ENCODE data around the gene KCNJ5. TPM values are rescaled to one million over a fixed set of nuclear protein-coding genes. Genes with fewer than 3 reads are reported as not detected.

KCNJ5 gene
- polyA plus RNA-seq, 1 donor (not counting 4 experiments of a cell fraction or from before 2014, with no cell fraction given): 0.59 TPM

DNA sequence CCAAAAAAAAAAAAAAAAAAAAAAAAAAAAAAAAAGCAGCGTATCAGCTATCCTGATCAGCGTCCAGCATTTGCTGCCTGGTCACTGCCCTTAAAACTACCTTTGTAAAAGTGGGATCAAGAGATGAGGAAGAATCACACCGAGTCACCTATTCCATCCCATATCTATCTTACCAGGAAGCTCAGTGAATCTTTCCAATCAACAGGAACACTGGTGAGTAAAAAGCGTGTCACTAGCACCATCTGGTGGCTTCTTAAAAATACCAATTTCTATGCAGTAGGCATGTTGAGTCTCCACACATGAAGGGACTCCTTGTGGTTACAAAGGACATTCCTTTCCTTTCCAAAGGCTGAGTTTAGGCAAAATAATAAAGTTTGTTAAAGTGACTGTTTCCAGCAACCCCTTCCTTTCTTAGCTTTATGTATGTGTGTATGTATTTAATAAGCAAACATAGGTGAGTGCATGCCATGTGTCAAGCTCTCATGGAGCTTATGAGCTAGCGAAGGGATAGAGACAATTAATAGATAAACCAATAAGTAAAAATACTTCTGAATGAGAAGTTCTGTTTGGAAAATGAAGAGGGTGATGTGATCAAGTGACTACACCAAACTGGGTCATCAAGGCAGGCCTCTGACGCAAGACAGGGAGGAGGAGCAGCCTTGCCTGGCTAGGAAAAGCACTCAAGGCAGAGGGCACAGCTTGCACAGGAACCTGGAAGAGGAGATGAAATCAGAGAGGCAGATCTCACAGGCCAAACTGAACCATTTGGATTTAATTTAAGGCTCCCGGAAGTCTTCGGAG lies 65.4 kb downstream of the KCNJ5 start:
- H3K27ac ChIP-seq (ENCODE audit: control insufficient read depth, insufficient read depth, low read length): no peak overlapping the region
- H3K4me2 ChIP-seq (ENCODE audit: control insufficient read depth, extremely low read depth, insufficient read depth, low read depth, low read length): no peak overlapping the region
- dilution Hi-C loops (cut with MboI; ENCODE audit: extremely low pct_ligation_motif_present, low sequenced_read_pairs): no loop called here
- TF ChIP-seq, protein P1, sequence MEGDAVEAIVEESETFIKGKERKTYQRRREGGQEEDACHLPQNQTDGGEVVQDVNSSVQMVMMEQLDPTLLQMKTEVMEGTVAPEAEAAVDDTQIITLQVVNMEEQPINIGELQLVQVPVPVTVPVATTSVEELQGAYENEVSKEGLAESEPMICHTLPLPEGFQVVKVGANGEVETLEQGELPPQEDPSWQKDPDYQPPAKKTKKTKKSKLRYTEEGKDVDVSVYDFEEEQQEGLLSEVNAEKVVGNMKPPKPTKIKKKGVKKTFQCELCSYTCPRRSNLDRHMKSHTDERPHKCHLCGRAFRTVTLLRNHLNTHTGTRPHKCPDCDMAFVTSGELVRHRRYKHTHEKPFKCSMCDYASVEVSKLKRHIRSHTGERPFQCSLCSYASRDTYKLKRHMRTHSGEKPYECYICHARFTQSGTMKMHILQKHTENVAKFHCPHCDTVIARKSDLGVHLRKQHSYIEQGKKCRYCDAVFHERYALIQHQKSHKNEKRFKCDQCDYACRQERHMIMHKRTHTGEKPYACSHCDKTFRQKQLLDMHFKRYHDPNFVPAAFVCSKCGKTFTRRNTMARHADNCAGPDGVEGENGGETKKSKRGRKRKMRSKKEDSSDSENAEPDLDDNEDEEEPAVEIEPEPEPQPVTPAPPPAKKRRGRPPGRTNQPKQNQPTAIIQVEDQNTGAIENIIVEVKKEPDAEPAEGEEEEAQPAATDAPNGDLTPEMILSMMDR (optimal IDR thresholded peaks at IDR 0.05 in 1 of 3, IDR thresholded peaks at IDR 0.05 in 1 of 3, conservative IDR thresholded peaks at IDR 0.05 in 1 of 3; ENCODE audit: extremely low read depth in 1 of 3, insufficient read depth in 2 of 3, low read length in 3 of 3): peak; percentile 52 to 82 (median 58)
- TF ChIP-seq EZH2 (IDR thresholded peaks at IDR 0.05; ENCODE audit: low read length): no peak
- H3K79me2 ChIP-seq (ENCODE audit: control insufficient read depth, insufficient read depth, low read length): no peaks in the 10 kb centered on the region
- DNase-seq (ENCODE audit: low read depth, low spot score) (no peak), FAIRE-seq (peak; percentile 90)
- H3K9ac ChIP-seq (ENCODE audit: control insufficient read depth, extremely low read depth, insufficient read depth, low read length): no peak overlapping the region
- no peaks in the 10 kb centered on the region for H3K27me3 ChIP-seq (ENCODE audit: control insufficient read depth, extremely low read depth, insufficient read depth, low read length)
- no peaks in the 10 kb centered on the region for H3K9me3 ChIP-seq (ENCODE audit: control insufficient read depth, low read depth, low read length)
- H3K4me1 ChIP-seq (ENCODE audit: control insufficient read depth, extremely low read depth, insufficient read depth, low read length): no peaks in the 10 kb centered on the region
- no peaks in the 10 kb centered on the region for H4K20me1 ChIP-seq (ENCODE audit: control insufficient read depth, extremely low read depth, insufficient read depth, low read length)
- no peak overlapping the region for H2AFZ ChIP-seq (ENCODE audit: control insufficient read depth, low read length)
- no peaks in the 10 kb centered on the region for H3K9me1 ChIP-seq (ENCODE audit: control insufficient read depth, extremely low read depth, insufficient read depth, low read length)
- H3K4me3 ChIP-seq (ENCODE audit: control insufficient read depth in 2 of 3, extremely low read depth in 1 of 3, insufficient read depth in 2 of 3, low read depth in 1 of 3, low read length in 3 of 3): no peak overlapping the region
- no peaks in the 10 kb centered on the region for H3K36me3 ChIP-seq (ENCODE audit: control insufficient read depth in 2 of 2, extremely low read depth in 1 of 2, insufficient read depth in 2 of 2, low read length in 2 of 2)

DNA sequence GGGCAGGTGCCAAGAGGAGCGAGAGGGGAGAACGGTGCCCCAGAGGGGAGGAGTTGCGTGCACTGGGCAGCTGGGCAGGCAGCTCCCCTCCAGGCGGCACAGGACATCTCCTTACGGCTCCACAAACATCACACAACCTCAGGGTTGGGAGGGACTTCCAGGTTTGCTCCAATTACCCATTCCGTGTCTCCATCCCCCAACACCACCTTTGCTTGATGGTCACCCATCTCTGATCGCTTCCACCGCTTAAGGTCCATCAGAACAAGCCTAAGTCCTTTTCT lies 66.0 kb downstream of the KCNJ5 start:
- Histone ChIP-seq H3K9ac (ENCODE audit: control insufficient read depth, extremely low read depth, insufficient read depth, low read length) (no peak overlapping the region), H3K27ac (ENCODE audit: control insufficient read depth, insufficient read depth, low read length) (no peak overlapping the region), H2AFZ (ENCODE audit: control insufficient read depth, low read length) (no peak overlapping the region), H3K4me1 (ENCODE audit: control insufficient read depth, extremely low read depth, insufficient read depth, low read length) (no peaks in the 10 kb centered on the region), H3K9me3 (ENCODE audit: control insufficient read depth, low read depth, low read length) (no peaks in the 10 kb centered on the region), H3K4me2 (ENCODE audit: control insufficient read depth, extremely low read depth, insufficient read depth, low read depth, low read length) (no peak overlapping the region), H3K79me2 (ENCODE audit: control insufficient read depth, insufficient read depth, low read length) (no peaks in the 10 kb centered on the region), H4K20me1 (ENCODE audit: control insufficient read depth, extremely low read depth, insufficient read depth, low read length) (no peaks in the 10 kb centered on the region), H3K4me3 (ENCODE audit: control insufficient read depth in 2 of 3, extremely low read depth in 1 of 3, insufficient read depth in 2 of 3, low read depth in 1 of 3, low read length in 3 of 3) (no peak overlapping the region), H3K36me3 (ENCODE audit: control insufficient read depth in 2 of 2, extremely low read depth in 1 of 2, insufficient read depth in 2 of 2, low read length in 2 of 2) (no peaks in the 10 kb centered on the region), H3K9me1 (ENCODE audit: control insufficient read depth, extremely low read depth, insufficient read depth, low read length) (no peaks in the 10 kb centered on the region), H3K27me3 (ENCODE audit: control insufficient read depth, extremely low read depth, insufficient read depth, low read length) (no peaks in the 10 kb centered on the region)
- FAIRE-seq: no peak
- dilution Hi-C loops (cut with MboI; ENCODE audit: extremely low pct_ligation_motif_present, low sequenced_read_pairs): no loop called here
- no peak for TF ChIP-seq EZH2 (IDR thresholded peaks at IDR 0.05; ENCODE audit: low read length)
- TF ChIP-seq, protein P1 (optimal IDR thresholded peaks at IDR 0.05 in 1 of 3, IDR thresholded peaks at IDR 0.05 in 1 of 3, conservative IDR thresholded peaks at IDR 0.05 in 1 of 3; ENCODE audit: extremely low read depth in 1 of 3, insufficient read depth in 2 of 3, low read length in 3 of 3): no peak
- no peak for DNase-seq (ENCODE audit: low read depth, low spot score)
